ENCODE measurements around the gene GLT6D1.

The GLT6D1 gene

GRCh38 chr9:135601988-135602387, 37.4 kb downstream of the GLT6D1 start:
- TF ChIP-seq CTCF (IDR thresholded peaks at IDR 0.05; ENCODE audit: low read length, missing control alignments): no peak
- no peak for DNase-seq (ENCODE audit: low read depth)
- H3K4me3 ChIP-seq (replicated peaks; ENCODE audit: low read depth, low read length): no peak overlapping the region

- no peak for DNase-seq (ENCODE audit: low read depth)
- TF ChIP-seq CTCF (IDR thresholded peaks at IDR 0.05; ENCODE audit: low read length, missing control alignments): no peak
- no peak overlapping the region for H3K4me3 ChIP-seq (replicated peaks; ENCODE audit: low read depth, low read length)
Observed at GRCh38 chr9:135600296-135600817, 39.0 kb downstream of the GLT6D1 start.

GRCh38 chr9:135596211-135596610, 43.1 kb downstream of the GLT6D1 start:
- peak; percentile 3 for DNase-seq (ENCODE audit: low read depth)
- no peak overlapping the region for H3K4me3 ChIP-seq (replicated peaks; ENCODE audit: low read depth, low read length)
- TF ChIP-seq CTCF (IDR thresholded peaks at IDR 0.05; ENCODE audit: low read length, missing control alignments): no peak

- TF ChIP-seq CTCF (IDR thresholded peaks at IDR 0.05; ENCODE audit: low read length, missing control alignments): no peak
Observed at GRCh38 chr9:135592625-135593024, 46.7 kb downstream of the GLT6D1 start.

GRCh38 chr9:135592331-135592590, 47.1 kb downstream of the GLT6D1 start:
- H3K4me3 ChIP-seq (replicated peaks; ENCODE audit: low read depth, low read length): no peak overlapping the region
- DNase-seq (ENCODE audit: low read depth): no peak
- TF ChIP-seq CTCF (IDR thresholded peaks at IDR 0.05; ENCODE audit: low read length, missing control alignments): no peak

More at GRCh38 chr9:135592625-135593024, 46.7 kb downstream of the GLT6D1 start:
- DNase-seq (ENCODE audit: low read depth): no peak
- no peak overlapping the region for H3K4me3 ChIP-seq (replicated peaks; ENCODE audit: low read depth, low read length)

GRCh38 chr9:135591506-135592330, 47.6 kb downstream of the GLT6D1 start:
- no peak for TF ChIP-seq CTCF (IDR thresholded peaks at IDR 0.05; ENCODE audit: low read length, missing control alignments)
- no peak for DNase-seq (ENCODE audit: low read depth)
- H3K4me3 ChIP-seq (replicated peaks; ENCODE audit: low read depth, low read length): no peak overlapping the region

Measured in fibroblast of pulmonary artery (primary cell).